HepG2 (cell line): ENCODE data around the gene MC1R. TPM values are rescaled to one million over a fixed set of nuclear protein-coding genes. Genes with fewer than 3 reads are reported as not detected.

Source experiments
- ATM ChIP-seq: fragments of 450-650 bp; IDR thresholded peaks from 2 replicates; pipeline ENCODE4 v1.7.1; 2017; ENCODE audit warnings: mild to moderate bottlenecking, borderline replicate concordance
- CBX5 ChIP-seq: sonication (generic); formaldehyde crosslinking; IDR thresholded peaks from 2 replicates; pipeline ENCODE4 v1.4.0; 2020; ENCODE audit warnings: missing genetic modification reagents, borderline replicate concordance
- DMAP1 ChIP-seq: IDR thresholded peaks from 2 replicates; pipeline ENCODE4 v1.6.1; 2016
- EEA1 ChIP-seq: sonication (generic); formaldehyde crosslinking; IDR thresholded peaks from 2 replicates; pipeline ENCODE4 v1.5.1; 2020; ENCODE audit warnings: mild to moderate bottlenecking, missing genetic modification reagents, borderline replicate concordance
- GLI4 ChIP-seq: sonication (generic); formaldehyde crosslinking; IDR thresholded peaks from 2 replicates; pipeline ENCODE4 v1.5.1; 2020; ENCODE audit warnings: missing genetic modification reagents, mild to moderate bottlenecking, moderate library complexity, borderline replicate concordance
- HNRNPK ChIP-seq: fragments of 200-400 bp; formaldehyde crosslinking; IDR thresholded peaks from 2 replicates; pipeline ENCODE4 v1.6.1; 2018; ENCODE audit warnings: low read length, low read depth, moderate library complexity, mild to moderate bottlenecking; ENCODE audit not compliant: poor library complexity, severe bottlenecking
- HNRNPL ChIP-seq: fragments of 200-400 bp; formaldehyde crosslinking; IDR thresholded peaks from 2 replicates; pipeline ENCODE4 v1.6.1; 2017; ENCODE audit warnings: mild to moderate bottlenecking, low read depth, low read length
- MAFG ChIP-seq: sonication (generic); formaldehyde crosslinking; IDR thresholded peaks from 2 replicates; pipeline ENCODE4 v1.5.1; 2020; ENCODE audit warnings: mild to moderate bottlenecking, missing genetic modification reagents
- NR1H2 ChIP-seq: sonication (generic); formaldehyde crosslinking; IDR thresholded peaks from 2 replicates; pipeline ENCODE4 v1.8.1; 2022; ENCODE audit warnings: low read depth, missing genetic modification reagents, borderline replicate concordance
- NR2C2 ChIP-seq: sonication (generic); formaldehyde crosslinking; IDR thresholded peaks from 2 replicates; pipeline ENCODE4 v1.4.0; 2020; ENCODE audit warnings: missing genetic modification reagents, mild to moderate bottlenecking, moderate library complexity, borderline replicate concordance
- RBM22 ChIP-seq: fragments of 200-400 bp; formaldehyde crosslinking; optimal IDR thresholded peaks from 2 replicates; pipeline ENCODE3; 2017; ENCODE audit warnings: mild to moderate bottlenecking, low read length, moderate library complexity
- TBX3 ChIP-seq: fragments of 450-650 bp; IDR thresholded peaks from 2 replicates; pipeline ENCODE4 v1.6.1; 2017; ENCODE audit warnings: antibody characterized with exemption, mild to moderate bottlenecking, inconsistent platforms, borderline replicate concordance
- ZNF101 ChIP-seq: sonication (generic); formaldehyde crosslinking; IDR thresholded peaks from 2 replicates; pipeline ENCODE4 v1.4.0; 2020; ENCODE audit warnings: mild to moderate bottlenecking, low read depth, missing genetic modification reagents, borderline replicate concordance
- ZNF224 ChIP-seq: sonication (generic); formaldehyde crosslinking; IDR thresholded peaks from 2 replicates; pipeline ENCODE4 v1.5.0; 2020; ENCODE audit warnings: mild to moderate bottlenecking, missing genetic modification reagents
- ZNF230 ChIP-seq: sonication (generic); formaldehyde crosslinking; IDR thresholded peaks from 2 replicates; pipeline ENCODE4 v1.4.0; 2020; ENCODE audit warnings: mild to moderate bottlenecking, missing genetic modification reagents
- ZNF431 ChIP-seq: sonication (generic); formaldehyde crosslinking; IDR thresholded peaks from 2 replicates; pipeline ENCODE4 v1.9.0; 2022; ENCODE audit warnings: missing genetic modification reagents, low read depth, mild to moderate bottlenecking, borderline replicate concordance
- ZNF782 ChIP-seq: sonication (generic); formaldehyde crosslinking; IDR thresholded peaks from 2 replicates; pipeline ENCODE4 v1.4.0; 2020; ENCODE audit warnings: missing genetic modification reagents, mild to moderate bottlenecking, borderline replicate concordance
- polyA plus RNA-seq, 8 experiments: library from polyadenylated mRNA; depleted of rRNA in 3 of 8; stranded (reverse) in 7 of 8; unstranded in 1 of 8; fragments of >200 nt; fragmentation: Illumina TruSeq in 4 of 8; extraction: Trizol in 4 of 8; gene quantifications; 2 replicates each; pipeline versions ENCODE4 v1.2.1 to v1.2.3, GENCODE V29; 2011 to 2016; ENCODE audit warnings: low read depth in 4 of 8, missing spikeins in 1 of 8, mixed read lengths in 1 of 8; ENCODE audit not compliant: insufficient read depth in 1 of 8
- total RNA-seq, 5 experiments: library from RNA; depleted of rRNA; stranded (reverse); fragments of >200 nt; fragmentation: Illumina TruSeq; extraction: Trizol; gene quantifications; 2 replicates each; pipeline ENCODE4 v1.2.3, GENCODE V29; 2016; ENCODE audit warnings: low read depth in 1 of 5
- TF ChIP-seq, protein P1 (sequence below): sonication (generic); formaldehyde crosslinking; IDR thresholded peaks from 2 replicates; pipeline ENCODE4 v1.4.0; 2020; ENCODE audit warnings: mild to moderate bottlenecking, missing genetic modification reagents
- TF ChIP-seq, protein P2 (sequence below): sonication (generic); formaldehyde crosslinking; conservative IDR thresholded peaks from 2 replicates; pipeline ENCODE4 v1.4.0; 2020; ENCODE audit warnings: missing genetic modification reagents
- TF ChIP-seq, protein P3 (sequence below): sonication (generic); formaldehyde crosslinking; IDR thresholded peaks from 2 replicates; pipeline ENCODE4 v1.8.1; 2023; ENCODE audit warnings: mild to moderate bottlenecking, inconsistent platforms, moderate library complexity, missing genetic modification reagents, borderline replicate concordance
- TF ChIP-seq, protein P4 (sequence below): sonication (generic); formaldehyde crosslinking; conservative IDR thresholded peaks from 2 replicates; pipeline ENCODE4 v1.4.0; 2020; ENCODE audit warnings: missing genetic modification reagents

MC1R gene
- total and polyA plus RNA-seq, 2 of the 13 experiments (the other 11 are each of a cell fraction or from before 2014, with no cell fraction given) = 9.1 to 14.8 TPM

DNA sequence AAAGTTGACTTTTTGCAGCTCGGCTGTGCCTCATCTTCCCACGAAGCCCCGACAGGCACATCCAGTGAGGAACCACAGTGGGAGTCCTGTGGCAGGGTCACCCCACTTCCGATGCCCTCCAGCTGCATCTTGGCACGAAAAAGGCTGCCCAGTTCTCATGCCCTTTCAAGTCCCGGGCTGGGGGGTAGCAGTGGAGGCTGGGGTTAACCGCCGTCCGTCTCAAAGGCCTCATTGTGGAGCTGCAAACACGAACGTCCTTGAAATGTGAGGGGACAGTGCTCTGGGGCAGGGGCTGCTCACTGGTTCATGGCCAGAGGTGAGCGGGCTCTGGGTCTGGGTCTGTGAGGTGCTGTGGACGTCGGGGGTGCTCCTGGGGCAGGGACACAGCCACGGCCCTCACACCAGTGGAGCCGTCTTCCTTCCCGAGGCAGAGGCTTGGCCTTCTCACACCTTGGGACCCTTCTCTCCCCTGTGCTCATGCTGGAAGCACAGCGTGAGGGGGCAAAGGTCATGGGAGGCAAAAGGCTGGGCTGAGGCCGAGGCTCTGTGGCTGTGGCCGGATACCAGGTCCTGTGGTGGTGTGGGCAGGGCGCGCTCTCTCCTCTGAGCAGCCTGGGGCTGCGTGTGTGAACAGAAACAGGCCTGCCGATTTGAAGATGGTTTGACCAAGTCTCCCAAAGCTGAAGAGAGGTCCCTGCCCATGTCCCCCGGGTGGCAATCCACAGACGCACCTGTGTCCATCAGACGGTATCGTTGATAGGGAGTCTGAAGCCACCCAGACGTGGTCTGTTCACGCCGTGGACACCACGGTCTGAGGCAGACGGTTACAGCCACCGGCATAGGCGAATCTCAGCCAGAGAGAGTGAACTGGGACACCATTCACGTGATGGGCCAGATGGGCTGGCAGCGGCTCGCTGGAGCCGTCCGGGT lies 3.1 kb upstream of the MC1R start (continued):
- TF ChIP-seq EEA1 (CRISPR knock-in tag) = peak; percentile 94
- TF ChIP-seq RBM22 = peak; percentile 98
- TF ChIP-seq, protein P1, sequence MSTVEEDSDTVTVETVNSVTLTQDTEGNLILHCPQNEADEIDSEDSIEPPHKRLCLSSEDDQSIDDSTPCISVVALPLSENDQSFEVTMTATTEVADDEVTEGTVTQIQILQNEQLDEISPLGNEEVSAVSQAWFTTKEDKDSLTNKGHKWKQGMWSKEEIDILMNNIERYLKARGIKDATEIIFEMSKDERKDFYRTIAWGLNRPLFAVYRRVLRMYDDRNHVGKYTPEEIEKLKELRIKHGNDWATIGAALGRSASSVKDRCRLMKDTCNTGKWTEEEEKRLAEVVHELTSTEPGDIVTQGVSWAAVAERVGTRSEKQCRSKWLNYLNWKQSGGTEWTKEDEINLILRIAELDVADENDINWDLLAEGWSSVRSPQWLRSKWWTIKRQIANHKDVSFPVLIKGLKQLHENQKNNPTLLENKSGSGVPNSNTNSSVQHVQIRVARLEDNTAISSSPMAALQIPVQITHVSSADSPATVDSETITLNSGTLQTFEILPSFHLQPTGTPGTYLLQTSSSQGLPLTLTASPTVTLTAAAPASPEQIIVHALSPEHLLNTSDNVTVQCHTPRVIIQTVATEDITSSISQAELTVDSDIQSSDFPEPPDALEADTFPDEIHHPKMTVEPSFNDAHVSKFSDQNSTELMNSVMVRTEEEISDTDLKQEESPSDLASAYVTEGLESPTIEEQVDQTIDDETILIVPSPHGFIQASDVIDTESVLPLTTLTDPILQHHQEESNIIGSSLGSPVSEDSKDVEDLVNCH (CRISPR knock-in tag) = peak; percentile 83; the same call in 1 of the 2 replicates
- TF ChIP-seq HNRNPK = no peak
- TF ChIP-seq ZNF224 (CRISPR knock-in tag) = peak; percentile 81; the same call in 1 of the 2 replicates
- peak; percentile 42; the same call in 1 of the 2 replicates for TF ChIP-seq TBX3
- no peak for TF ChIP-seq ZNF101 (CRISPR knock-in tag)
- peak; percentile 62; the same call in 1 of the 2 replicates for TF ChIP-seq DMAP1 (CRISPR knock-in tag)
- no peak for TF ChIP-seq ATM
- TF ChIP-seq ZNF230 = peak; percentile 96
- TF ChIP-seq GLI4 (CRISPR knock-in tag) = peak; percentile 98
- TF ChIP-seq, protein P2, sequence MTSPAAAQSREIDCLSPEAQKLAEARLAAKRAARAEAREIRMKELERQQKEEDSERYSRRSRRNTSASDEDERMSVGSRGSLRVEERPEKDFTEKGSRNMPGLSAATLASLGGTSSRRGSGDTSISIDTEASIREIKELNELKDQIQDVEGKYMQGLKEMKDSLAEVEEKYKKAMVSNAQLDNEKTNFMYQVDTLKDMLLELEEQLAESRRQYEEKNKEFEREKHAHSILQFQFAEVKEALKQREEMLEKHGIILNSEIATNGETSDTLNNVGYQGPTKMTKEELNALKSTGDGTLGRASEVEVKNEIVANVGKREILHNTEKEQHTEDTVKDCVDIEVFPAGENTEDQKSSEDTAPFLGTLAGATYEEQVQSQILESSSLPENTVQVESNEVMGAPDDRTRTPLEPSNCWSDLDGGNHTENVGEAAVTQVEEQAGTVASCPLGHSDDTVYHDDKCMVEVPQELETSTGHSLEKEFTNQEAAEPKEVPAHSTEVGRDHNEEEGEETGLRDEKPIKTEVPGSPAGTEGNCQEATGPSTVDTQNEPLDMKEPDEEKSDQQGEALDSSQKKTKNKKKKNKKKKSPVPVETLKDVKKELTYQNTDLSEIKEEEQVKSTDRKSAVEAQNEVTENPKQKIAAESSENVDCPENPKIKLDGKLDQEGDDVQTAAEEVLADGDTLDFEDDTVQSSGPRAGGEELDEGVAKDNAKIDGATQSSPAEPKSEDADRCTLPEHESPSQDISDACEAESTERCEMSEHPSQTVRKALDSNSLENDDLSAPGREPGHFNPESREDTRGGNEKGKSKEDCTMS (CRISPR knock-in tag) = no peak
- peak; percentile 92 for TF ChIP-seq ZNF431 (CRISPR knock-in tag)
- peak; percentile 94 for TF ChIP-seq NR1H2 (CRISPR knock-in tag)
- no peak for TF ChIP-seq MAFG
- peak; percentile 76; the same call in 1 of the 2 replicates for TF ChIP-seq CBX5 (CRISPR knock-in tag)
- peak; percentile 97 for TF ChIP-seq NR2C2 (CRISPR knock-in tag)
- TF ChIP-seq, protein P3, sequence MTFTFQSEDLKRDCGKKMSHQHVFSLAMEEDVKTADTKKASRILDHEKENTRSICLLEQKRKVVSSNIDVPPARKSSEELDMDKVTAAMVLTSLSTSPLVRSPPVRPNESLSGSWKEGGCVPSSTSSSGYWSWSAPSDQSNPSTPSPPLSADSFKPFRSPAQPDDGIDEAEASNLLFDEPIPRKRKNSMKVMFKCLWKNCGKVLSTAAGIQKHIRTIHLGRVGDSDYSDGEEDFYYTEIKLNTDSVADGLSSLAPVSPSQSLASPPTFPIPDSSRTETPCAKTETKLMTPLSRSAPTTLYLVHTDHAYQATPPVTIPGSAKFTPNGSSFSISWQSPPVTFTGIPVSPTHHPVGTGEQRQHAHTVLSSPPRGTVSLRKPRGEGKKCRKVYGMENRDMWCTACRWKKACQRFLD (CRISPR knock-in tag) = peak; percentile 92
- TF ChIP-seq HNRNPL = peak; percentile 100
- peak; percentile 55; the same call in 1 of the 2 replicates for TF ChIP-seq ZNF782 (CRISPR knock-in tag)
- TF ChIP-seq, protein P4, sequence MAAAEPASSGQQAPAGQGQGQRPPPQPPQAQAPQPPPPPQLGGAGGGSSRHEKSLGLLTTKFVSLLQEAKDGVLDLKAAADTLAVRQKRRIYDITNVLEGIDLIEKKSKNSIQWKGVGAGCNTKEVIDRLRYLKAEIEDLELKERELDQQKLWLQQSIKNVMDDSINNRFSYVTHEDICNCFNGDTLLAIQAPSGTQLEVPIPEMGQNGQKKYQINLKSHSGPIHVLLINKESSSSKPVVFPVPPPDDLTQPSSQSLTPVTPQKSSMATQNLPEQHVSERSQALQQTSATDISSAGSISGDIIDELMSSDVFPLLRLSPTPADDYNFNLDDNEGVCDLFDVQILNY = no peak; the same call in 1 of the 2 replicates
